CD14-positive monocyte (primary cell): ENCODE results near the gene SH3TC2. TPM values are rescaled to one million over a fixed set of nuclear protein-coding genes. Genes with fewer than 3 reads are reported as not detected.

ENCODE experiments used
- DNase-seq, 3 donors: peaks; one replicate each; pipeline ENCODE4 v3.0.0-alpha.2; 2011 to 2022
- H2AFZ ChIP-seq: 2 replicates; pipeline ENCODE4 v1.6.0; 2012; ENCODE audit warnings: mild to moderate bottlenecking, low read depth, low read length, inconsistent platforms; ENCODE audit not compliant: insufficient read depth, poor library complexity, severe bottlenecking
- H3K27ac ChIP-seq, 2 donors: 1 replicate in 1 of 2; 2 replicates in 1 of 2; pipeline ENCODE4 v1.5.1; 2012 to 2013; ENCODE audit warnings: low read length in 2 of 2, control low read depth in 1 of 2, inconsistent platforms in 1 of 2, low read depth in 1 of 2, mild to moderate bottlenecking in 1 of 2
- H3K27me3 ChIP-seq, 2 donors: one replicate each; pipeline versions ENCODE4 v1.6.0 to v1.6.1; 2011 to 2013; ENCODE audit warnings: low read length in 2 of 2; ENCODE audit not compliant: control insufficient read depth in 2 of 2, insufficient read depth in 2 of 2
- H3K36me3 ChIP-seq, 2 donors: replicated peaks in 1 of 2; 1 replicate in 1 of 2; 2 replicates in 1 of 2; pipeline versions ENCODE4 v1.5.1 to v1.6.1; 2012 to 2013; ENCODE audit warnings: low read length in 2 of 2, control low read depth in 1 of 2, inconsistent platforms in 1 of 2, mild to moderate bottlenecking in 1 of 2; ENCODE audit not compliant: insufficient read depth in 2 of 2, control insufficient read depth in 1 of 2
- H3K4me1 ChIP-seq, 2 donors: 1 replicate in 1 of 2; 2 replicates in 1 of 2; pipeline versions ENCODE4 v1.5.1 to v1.6.1; 2012 to 2013; ENCODE audit warnings: low read length in 2 of 2, control low read depth in 1 of 2, inconsistent platforms in 1 of 2, mild to moderate bottlenecking in 1 of 2, moderate library complexity in 1 of 2; ENCODE audit not compliant: insufficient read depth in 2 of 2, control insufficient read depth in 1 of 2
- H3K4me2 ChIP-seq: replicated peaks from 2 replicates; pipeline ENCODE3; 2012; ENCODE audit warnings: low read length, moderate library complexity, mild to moderate bottlenecking; ENCODE audit not compliant: poor library complexity, severe bottlenecking; ENCODE audit errors: extremely low read depth
- H3K4me3 ChIP-seq, 3 experiments: fragments of 200-600 bp in 1 of 3; sonication (generic) in 1 of 3; replicated peaks in 1 of 3; 1 replicate in 2 of 3; 2 replicates in 1 of 3; pipeline ENCODE4 v1.5.1; 2011 to 2013; ENCODE audit warnings: low read length in 3 of 3, mild to moderate bottlenecking in 3 of 3, control low read depth in 2 of 3, low read depth in 2 of 3, inconsistent platforms in 1 of 3, moderate library complexity in 1 of 3
- H3K79me2 ChIP-seq: 2 replicates; pipeline ENCODE4 v1.6.0; 2012; ENCODE audit warnings: mild to moderate bottlenecking, control low read depth, inconsistent platforms, low read length, moderate library complexity; ENCODE audit not compliant: insufficient read depth
- H3K9ac ChIP-seq: 2 replicates; pipeline ENCODE4 v1.6.0; 2017; ENCODE audit warnings: low read length, mild to moderate bottlenecking; ENCODE audit not compliant: insufficient read depth, poor library complexity, severe bottlenecking
- H3K9me3 ChIP-seq, 2 donors: replicated peaks in 1 of 2; 1 replicate in 1 of 2; 2 replicates in 1 of 2; pipeline versions ENCODE4 v1.5.1 to v1.6.1; 2012 to 2013; ENCODE audit warnings: low read length in 2 of 2, control low read depth in 1 of 2; ENCODE audit not compliant: control insufficient read depth in 1 of 2, insufficient read depth in 1 of 2
- H4K20me1 ChIP-seq: 2 replicates; pipeline ENCODE4 v1.6.0; 2012; ENCODE audit warnings: mild to moderate bottlenecking, low read length, control low read depth, moderate library complexity; ENCODE audit not compliant: insufficient read depth
- H3K27ac Mint-ChIP-seq, 7 donors: one replicate each; pipeline ENCODE4 v1.8.0; 2020; ENCODE audit warnings: mild to moderate bottlenecking in 7 of 7, mixed read lengths in 7 of 7, moderate library complexity in 6 of 7, inconsistent platforms in 2 of 7
- H3K27me3 Mint-ChIP-seq, 3 donors: one replicate each; pipeline ENCODE4 v1.8.0; 2021 to 2022; ENCODE audit warnings: low read depth in 3 of 3, mild to moderate bottlenecking in 3 of 3, mixed read lengths in 3 of 3, moderate library complexity in 3 of 3, inconsistent platforms in 1 of 3
- H3K36me3 Mint-ChIP-seq, 2 donors: one replicate each; pipeline ENCODE4 v1.8.0; 2020; ENCODE audit warnings: mixed read lengths in 2 of 2, inconsistent platforms in 1 of 2, mild to moderate bottlenecking in 1 of 2
- H3K4me1 Mint-ChIP-seq: one replicate; pipeline ENCODE4 v1.8.0; 2020; ENCODE audit warnings: mild to moderate bottlenecking, mixed read lengths
- H3K4me3 Mint-ChIP-seq, 2 donors: one replicate each; pipeline ENCODE4 v1.8.0; 2020; ENCODE audit warnings: mild to moderate bottlenecking in 2 of 2, mixed read lengths in 2 of 2, moderate library complexity in 1 of 2
- H3K9me3 Mint-ChIP-seq, 7 donors: one replicate each; pipeline ENCODE4 v1.8.0; 2020 to 2022; ENCODE audit warnings: mixed read lengths in 7 of 7, mild to moderate bottlenecking in 6 of 7, moderate library complexity in 6 of 7, inconsistent platforms in 2 of 7
- WGBS: methylation state at CpG from one replicate; pipeline ENCODE4 v1.1.5; 2013; ENCODE audit warnings: missing lambda C conversion rate; ENCODE audit not compliant: insufficient coverage; 5-methylcytosine and 5-hydroxymethylcytosine counted together
- intact Hi-C, 2 donors: fragments of 100-400 bp; cut with micrococcal nuclease; formaldehyde crosslinking; loops; one replicate each; pipeline versions ENCODE4 v1.15.0 to v1.15.1; 2023
- polyA plus RNA-seq, 3 donors: library from polyadenylated mRNA; depleted of rRNA in 1 of 3; unstranded in 2 of 3; stranded (reverse) in 1 of 3; fragments of 300-500 nt in 2 of 3; fragments of >200 nt in 1 of 3; fragmentation: Illumina TruSeq in 2 of 3; gene quantifications; 1 replicate in 2 of 3; 2 replicates in 1 of 3; pipeline ENCODE4 v1.2.3, GENCODE V29; 2012 to 2021
- TF ChIP-seq, protein P1 (sequence below): fragments of 200-600 bp; IDR thresholded peaks from one replicate; pipeline ENCODE4 v1.8.0; 2022; ENCODE audit warnings: antibody characterized with exemption, mild to moderate bottlenecking

Gene SH3TC2
- polyA plus RNA-seq, 3 donors: 0.01 to 0.30 (median 0.14) TPM

DNA sequence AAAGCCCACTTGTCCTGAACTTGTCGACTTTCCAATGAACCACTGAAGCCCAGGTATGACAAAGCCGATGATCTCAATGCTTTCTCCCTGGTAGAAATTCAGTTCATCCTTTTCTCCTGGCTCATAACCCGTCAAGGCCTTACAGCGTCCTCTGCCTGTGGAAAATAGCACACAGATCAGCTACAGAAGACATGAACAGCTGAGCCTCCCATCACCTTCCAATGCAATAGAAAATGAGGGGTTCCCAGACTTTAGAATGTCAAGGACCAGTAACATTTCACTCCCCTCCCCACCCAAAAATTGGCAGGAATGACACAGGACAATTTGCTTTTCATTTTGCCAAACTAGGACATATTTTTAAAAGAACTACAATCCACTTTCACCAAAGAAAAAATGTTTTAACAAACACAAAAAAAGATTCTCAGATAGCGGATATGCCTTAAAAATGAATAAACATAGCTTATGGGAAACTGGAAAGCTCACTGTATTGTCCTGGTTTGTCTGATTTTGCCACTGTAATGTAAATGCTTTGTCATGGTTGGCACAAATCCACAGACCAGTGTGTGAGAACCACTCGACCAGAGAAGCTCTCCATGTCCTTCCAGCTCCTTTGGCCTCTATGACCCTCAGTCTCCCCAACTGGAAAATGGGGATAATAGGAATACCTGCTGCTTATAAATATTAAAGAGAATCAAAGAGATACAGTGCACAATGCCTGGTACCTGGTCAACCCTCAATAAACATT lies 24.4 kb downstream of the SH3TC2 start:
- H3K36me3 Mint-ChIP-seq: no peaks in the 10 kb centered on the region
- no peaks in the 10 kb centered on the region for H3K9me3 Mint-ChIP-seq
- peaks cover 0 to 2% (median 0%) of the 10 kb centered on the region in 3 donors for H3K27me3 Mint-ChIP-seq
- no peaks in the 10 kb centered on the region for H3K9me3 ChIP-seq
- no peaks in the 10 kb centered on the region for H3K27me3 ChIP-seq
- H3K36me3 ChIP-seq: no peaks in the 10 kb centered on the region
- TF ChIP-seq, protein P1, sequence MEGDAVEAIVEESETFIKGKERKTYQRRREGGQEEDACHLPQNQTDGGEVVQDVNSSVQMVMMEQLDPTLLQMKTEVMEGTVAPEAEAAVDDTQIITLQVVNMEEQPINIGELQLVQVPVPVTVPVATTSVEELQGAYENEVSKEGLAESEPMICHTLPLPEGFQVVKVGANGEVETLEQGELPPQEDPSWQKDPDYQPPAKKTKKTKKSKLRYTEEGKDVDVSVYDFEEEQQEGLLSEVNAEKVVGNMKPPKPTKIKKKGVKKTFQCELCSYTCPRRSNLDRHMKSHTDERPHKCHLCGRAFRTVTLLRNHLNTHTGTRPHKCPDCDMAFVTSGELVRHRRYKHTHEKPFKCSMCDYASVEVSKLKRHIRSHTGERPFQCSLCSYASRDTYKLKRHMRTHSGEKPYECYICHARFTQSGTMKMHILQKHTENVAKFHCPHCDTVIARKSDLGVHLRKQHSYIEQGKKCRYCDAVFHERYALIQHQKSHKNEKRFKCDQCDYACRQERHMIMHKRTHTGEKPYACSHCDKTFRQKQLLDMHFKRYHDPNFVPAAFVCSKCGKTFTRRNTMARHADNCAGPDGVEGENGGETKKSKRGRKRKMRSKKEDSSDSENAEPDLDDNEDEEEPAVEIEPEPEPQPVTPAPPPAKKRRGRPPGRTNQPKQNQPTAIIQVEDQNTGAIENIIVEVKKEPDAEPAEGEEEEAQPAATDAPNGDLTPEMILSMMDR: no peak
- peaks cover 73% of the 10 kb centered on the region for H3K4me1 Mint-ChIP-seq
- peak overlapping the region in 1 of 2 donors; percentile 60 for H3K27ac ChIP-seq
- DNase-seq: peak in 1 of 3 donors; percentile 21
- peak overlapping the region; percentile 10 to 90 (median 76) for H3K27ac Mint-ChIP-seq
- WGBS: 97% methylated on average over 3 of the region's 6 CpGs
- intact Hi-C loops: loop anchor here (10.0 kb wide), 3 partner anchors 304 to 854 kb away; no protein-coding TSS in a partner anchor
- no peak overlapping the region for H3K4me3 Mint-ChIP-seq
- no peak overlapping the region for H3K9ac ChIP-seq
- no peak overlapping the region for H3K4me3 ChIP-seq
- no peaks in the 10 kb centered on the region for H4K20me1 ChIP-seq
- H2AFZ ChIP-seq: no peak overlapping the region
- H3K79me2 ChIP-seq: no peaks in the 10 kb centered on the region
- H3K4me2 ChIP-seq: no peak overlapping the region
- peaks cover 62 to 75% of the 10 kb centered on the region in 2 donors for H3K4me1 ChIP-seq

DNA sequence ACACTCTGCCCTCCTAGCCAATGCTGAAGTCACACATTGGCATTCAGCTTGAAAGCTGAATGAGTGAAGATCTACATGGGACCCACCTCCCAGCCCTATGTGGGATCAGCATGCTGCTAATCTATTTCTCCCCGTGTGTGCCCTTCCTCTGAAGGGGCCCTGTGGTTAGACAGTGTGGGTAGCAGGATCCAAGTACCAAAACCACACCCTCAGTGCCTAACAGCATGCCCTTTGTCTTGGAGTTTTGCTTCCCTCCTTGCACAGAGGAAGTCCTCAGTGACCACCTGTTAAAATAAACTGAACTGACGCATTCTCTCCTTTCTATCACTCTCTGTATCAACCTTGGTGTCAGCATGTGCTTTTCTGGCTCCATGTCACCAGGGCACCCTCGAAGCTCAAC lies 25.0 kb downstream of the SH3TC2 start:
- Histone ChIP-seq H3K4me2 (peak overlapping the region; percentile 2), H3K27me3 (no peaks in the 10 kb centered on the region), H3K79me2 (no peaks in the 10 kb centered on the region), H3K4me3 (no peak overlapping the region), H3K4me1 (peaks cover 55 to 68% of the 10 kb centered on the region in 2 donors), H3K9me3 (no peaks in the 10 kb centered on the region), H3K36me3 (no peaks in the 10 kb centered on the region), H3K27ac (peak overlapping the region in 1 of 2 donors; percentile 42), H2AFZ (peak overlapping the region; percentile 14), H4K20me1 (no peaks in the 10 kb centered on the region), H3K9ac (no peak overlapping the region)
- peak overlapping the region in 1 of 2 donors; percentile 40 for H3K4me3 Mint-ChIP-seq
- H3K36me3 Mint-ChIP-seq: no peaks in the 10 kb centered on the region
- WGBS: 0% methylated on average over 2 of the region's 3 CpGs
- intact Hi-C loops: loop anchor here (10.0 kb wide), 3 partner anchors 303 to 853 kb away; no protein-coding TSS in a partner anchor
- peaks cover 0 to 2% (median 0%) of the 10 kb centered on the region in 3 donors for H3K27me3 Mint-ChIP-seq
- DNase-seq: peak in 1 of 3 donors; percentile 36
- TF ChIP-seq, protein P1: no peak
- H3K9me3 Mint-ChIP-seq: no peaks in the 10 kb centered on the region
- peak overlapping the region in 6 of 7 donors; percentile 23 to 86 (median 72) for H3K27ac Mint-ChIP-seq
- H3K4me1 Mint-ChIP-seq: peaks cover 66% of the 10 kb centered on the region
